CD14-positive monocyte (primary cell): ENCODE results near the gene RALGAPB. TPM values are rescaled to one million over a fixed set of nuclear protein-coding genes. Genes with fewer than 3 reads are reported as not detected.

Experiments used
- DNase-seq, 3 donors: peaks; one replicate each; pipeline ENCODE4 v3.0.0-alpha.2; 2011 to 2022
- H2AFZ ChIP-seq: 2 replicates; pipeline ENCODE4 v1.6.0; 2012; ENCODE audit warnings: mild to moderate bottlenecking, low read depth, low read length, inconsistent platforms; ENCODE audit not compliant: insufficient read depth, poor library complexity, severe bottlenecking
- H3K27ac ChIP-seq, 2 donors: 1 replicate in 1 of 2; 2 replicates in 1 of 2; pipeline ENCODE4 v1.5.1; 2012 to 2013; ENCODE audit warnings: low read length in 2 of 2, control low read depth in 1 of 2, inconsistent platforms in 1 of 2, low read depth in 1 of 2, mild to moderate bottlenecking in 1 of 2
- H3K27me3 ChIP-seq, 2 donors: one replicate each; pipeline versions ENCODE4 v1.6.0 to v1.6.1; 2011 to 2013; ENCODE audit warnings: low read length in 2 of 2; ENCODE audit not compliant: control insufficient read depth in 2 of 2, insufficient read depth in 2 of 2
- H3K36me3 ChIP-seq, 2 donors: replicated peaks in 1 of 2; 1 replicate in 1 of 2; 2 replicates in 1 of 2; pipeline versions ENCODE4 v1.5.1 to v1.6.1; 2012 to 2013; ENCODE audit warnings: low read length in 2 of 2, control low read depth in 1 of 2, inconsistent platforms in 1 of 2, mild to moderate bottlenecking in 1 of 2; ENCODE audit not compliant: insufficient read depth in 2 of 2, control insufficient read depth in 1 of 2
- H3K4me1 ChIP-seq, 2 donors: 1 replicate in 1 of 2; 2 replicates in 1 of 2; pipeline versions ENCODE4 v1.5.1 to v1.6.1; 2012 to 2013; ENCODE audit warnings: low read length in 2 of 2, control low read depth in 1 of 2, inconsistent platforms in 1 of 2, mild to moderate bottlenecking in 1 of 2, moderate library complexity in 1 of 2; ENCODE audit not compliant: insufficient read depth in 2 of 2, control insufficient read depth in 1 of 2
- H3K4me2 ChIP-seq: replicated peaks from 2 replicates; pipeline ENCODE3; 2012; ENCODE audit warnings: low read length, moderate library complexity, mild to moderate bottlenecking; ENCODE audit not compliant: poor library complexity, severe bottlenecking; ENCODE audit errors: extremely low read depth
- H3K4me3 ChIP-seq, 3 experiments: fragments of 200-600 bp in 1 of 3; sonication (generic) in 1 of 3; replicated peaks in 1 of 3; 1 replicate in 2 of 3; 2 replicates in 1 of 3; pipeline ENCODE4 v1.5.1; 2011 to 2013; ENCODE audit warnings: low read length in 3 of 3, mild to moderate bottlenecking in 3 of 3, control low read depth in 2 of 3, low read depth in 2 of 3, inconsistent platforms in 1 of 3, moderate library complexity in 1 of 3
- H3K79me2 ChIP-seq: 2 replicates; pipeline ENCODE4 v1.6.0; 2012; ENCODE audit warnings: mild to moderate bottlenecking, control low read depth, inconsistent platforms, low read length, moderate library complexity; ENCODE audit not compliant: insufficient read depth
- H3K9ac ChIP-seq: 2 replicates; pipeline ENCODE4 v1.6.0; 2017; ENCODE audit warnings: low read length, mild to moderate bottlenecking; ENCODE audit not compliant: insufficient read depth, poor library complexity, severe bottlenecking
- H3K9me3 ChIP-seq, 2 donors: replicated peaks in 1 of 2; 1 replicate in 1 of 2; 2 replicates in 1 of 2; pipeline versions ENCODE4 v1.5.1 to v1.6.1; 2012 to 2013; ENCODE audit warnings: low read length in 2 of 2, control low read depth in 1 of 2; ENCODE audit not compliant: control insufficient read depth in 1 of 2, insufficient read depth in 1 of 2
- H4K20me1 ChIP-seq: 2 replicates; pipeline ENCODE4 v1.6.0; 2012; ENCODE audit warnings: mild to moderate bottlenecking, low read length, control low read depth, moderate library complexity; ENCODE audit not compliant: insufficient read depth
- H3K27ac Mint-ChIP-seq, 7 donors: one replicate each; pipeline ENCODE4 v1.8.0; 2020; ENCODE audit warnings: mild to moderate bottlenecking in 7 of 7, mixed read lengths in 7 of 7, moderate library complexity in 6 of 7, inconsistent platforms in 2 of 7
- H3K27me3 Mint-ChIP-seq, 3 donors: one replicate each; pipeline ENCODE4 v1.8.0; 2021 to 2022; ENCODE audit warnings: low read depth in 3 of 3, mild to moderate bottlenecking in 3 of 3, mixed read lengths in 3 of 3, moderate library complexity in 3 of 3, inconsistent platforms in 1 of 3
- H3K36me3 Mint-ChIP-seq, 2 donors: one replicate each; pipeline ENCODE4 v1.8.0; 2020; ENCODE audit warnings: mixed read lengths in 2 of 2, inconsistent platforms in 1 of 2, mild to moderate bottlenecking in 1 of 2
- H3K4me1 Mint-ChIP-seq: one replicate; pipeline ENCODE4 v1.8.0; 2020; ENCODE audit warnings: mild to moderate bottlenecking, mixed read lengths
- H3K4me3 Mint-ChIP-seq, 2 donors: one replicate each; pipeline ENCODE4 v1.8.0; 2020; ENCODE audit warnings: mild to moderate bottlenecking in 2 of 2, mixed read lengths in 2 of 2, moderate library complexity in 1 of 2
- H3K9me3 Mint-ChIP-seq, 7 donors: one replicate each; pipeline ENCODE4 v1.8.0; 2020 to 2022; ENCODE audit warnings: mixed read lengths in 7 of 7, mild to moderate bottlenecking in 6 of 7, moderate library complexity in 6 of 7, inconsistent platforms in 2 of 7
- CTCF ChIP-seq: fragments of 200-600 bp; IDR thresholded peaks from one replicate; pipeline ENCODE4 v1.8.0; 2022; ENCODE audit warnings: antibody characterized with exemption, mild to moderate bottlenecking
- WGBS: methylation state at CpG from one replicate; pipeline ENCODE4 v1.1.5; 2013; ENCODE audit warnings: missing lambda C conversion rate; ENCODE audit not compliant: insufficient coverage; 5-methylcytosine and 5-hydroxymethylcytosine counted together
- intact Hi-C, 2 donors: fragments of 100-400 bp; cut with micrococcal nuclease; formaldehyde crosslinking; loops; one replicate each; pipeline versions ENCODE4 v1.15.0 to v1.15.1; 2023
- polyA plus RNA-seq, 3 donors: library from polyadenylated mRNA; depleted of rRNA in 1 of 3; unstranded in 2 of 3; stranded (reverse) in 1 of 3; fragments of 300-500 nt in 2 of 3; fragments of >200 nt in 1 of 3; fragmentation: Illumina TruSeq in 2 of 3; gene quantifications; 1 replicate in 2 of 3; 2 replicates in 1 of 3; pipeline ENCODE4 v1.2.3, GENCODE V29; 2012 to 2021

RALGAPB gene
- polyA plus RNA-seq, 3 donors: 4.7 to 15.5 (median 6.1) TPM

GRCh38 chr20:38612751-38613515 is 140.3 kb downstream of the RALGAPB start:
- Histone ChIP-seq H2AFZ (no peak overlapping the region), H4K20me1 (no peaks in the 10 kb centered on the region), H3K27me3 (no peaks in the 10 kb centered on the region), H3K4me1 (no peaks in the 10 kb centered on the region), H3K4me2 (no peak overlapping the region), H3K27ac (no peak overlapping the region), H3K36me3 (no peaks in the 10 kb centered on the region), H3K79me2 (no peaks in the 10 kb centered on the region), H3K4me3 (no peak overlapping the region), H3K9ac (no peak overlapping the region), H3K9me3 (no peaks in the 10 kb centered on the region)
- Mint-ChIP-seq H3K4me1 (no peaks in the 10 kb centered on the region), H3K9me3 (peaks cover 0 to 3% (median 0%) of the 10 kb centered on the region in 7 donors), H3K4me3 (no peak overlapping the region), H3K27ac (no peak overlapping the region), H3K27me3 (peaks cover 0 to 17% (median 8%) of the 10 kb centered on the region in 3 donors), H3K36me3 (no peaks in the 10 kb centered on the region)
- no peak for DNase-seq
- WGBS: 86% methylated on average over 3 of the region's 5 CpGs
- TF ChIP-seq CTCF: no peak
- intact Hi-C loops: no loop called here

GRCh38 chr20:38615283-38615682 is 142.6 kb downstream of the RALGAPB start:
- Mint-ChIP-seq H3K9me3 (peaks cover 0 to 3% (median 0%) of the 10 kb centered on the region in 7 donors), H3K36me3 (no peaks in the 10 kb centered on the region), H3K4me1 (no peaks in the 10 kb centered on the region), H3K27me3 (peaks cover 0 to 12% (median 12%) of the 10 kb centered on the region in 3 donors), H3K4me3 (no peak overlapping the region), H3K27ac (no peak overlapping the region)
- no peaks in the 10 kb centered on the region for H3K4me1 ChIP-seq
- H3K79me2 ChIP-seq: no peaks in the 10 kb centered on the region
- no peaks in the 10 kb centered on the region for H3K9me3 ChIP-seq
- no peak overlapping the region for H3K4me2 ChIP-seq
- H3K9ac ChIP-seq: no peak overlapping the region
- DNase-seq: no peak
- no peaks in the 10 kb centered on the region for H3K36me3 ChIP-seq
- H4K20me1 ChIP-seq: no peaks in the 10 kb centered on the region
- 98% methylated on average over 11 of the region's 15 CpGs for WGBS
- H3K27me3 ChIP-seq: peaks cover 0 to 6% of the 10 kb centered on the region in 2 donors
- intact Hi-C loops: no loop called here
- H3K4me3 ChIP-seq: no peak overlapping the region
- no peak overlapping the region for H3K27ac ChIP-seq
- no peak for TF ChIP-seq CTCF
- no peak overlapping the region for H2AFZ ChIP-seq
